ENCODE data around the gene SUSD3.
"Not testable (repeated sequence)": the region's sequence is repeated elsewhere in the genome, so short reads cannot be mapped to it uniquely, and the experiment has no call there.

The SUSD3 gene

GRCh38 chr9:93058355-93059010 is at the start of gene SUSD3:
Gene SUSD3, plus strand, starts transcription at chr9:93058701. Its CDS starts 42 bp downstream, at chr9:93058743.
- H3K27ac ChIP-seq: no peak within 1 kb of the TSS
- no peak for DNase-seq (ENCODE audit: low read depth, low spot score)

- DNase-seq (ENCODE audit: low read depth, low spot score): no peak
- no peak overlapping the region for H3K27ac ChIP-seq
Measured at GRCh38 chr9:93009337-93010015, 49.0 kb upstream of the SUSD3 start.

GRCh38 chr9:93010056-93010455 is 48.4 kb upstream of the SUSD3 start:
- no peak overlapping the region for H3K27ac ChIP-seq

GRCh38 chr9:93010704-93011103 is 47.8 kb upstream of the SUSD3 start:
- no peak for DNase-seq (ENCODE audit: low read depth, low spot score)
- no peak overlapping the region for H3K27ac ChIP-seq

More at GRCh38 chr9:93010056-93010455, 48.4 kb upstream of the SUSD3 start:
- no peak for DNase-seq (ENCODE audit: low read depth, low spot score)

GRCh38 chr9:93011114-93011513 is 47.4 kb upstream of the SUSD3 start:
- DNase-seq (ENCODE audit: low read depth, low spot score): no peak

DNA sequence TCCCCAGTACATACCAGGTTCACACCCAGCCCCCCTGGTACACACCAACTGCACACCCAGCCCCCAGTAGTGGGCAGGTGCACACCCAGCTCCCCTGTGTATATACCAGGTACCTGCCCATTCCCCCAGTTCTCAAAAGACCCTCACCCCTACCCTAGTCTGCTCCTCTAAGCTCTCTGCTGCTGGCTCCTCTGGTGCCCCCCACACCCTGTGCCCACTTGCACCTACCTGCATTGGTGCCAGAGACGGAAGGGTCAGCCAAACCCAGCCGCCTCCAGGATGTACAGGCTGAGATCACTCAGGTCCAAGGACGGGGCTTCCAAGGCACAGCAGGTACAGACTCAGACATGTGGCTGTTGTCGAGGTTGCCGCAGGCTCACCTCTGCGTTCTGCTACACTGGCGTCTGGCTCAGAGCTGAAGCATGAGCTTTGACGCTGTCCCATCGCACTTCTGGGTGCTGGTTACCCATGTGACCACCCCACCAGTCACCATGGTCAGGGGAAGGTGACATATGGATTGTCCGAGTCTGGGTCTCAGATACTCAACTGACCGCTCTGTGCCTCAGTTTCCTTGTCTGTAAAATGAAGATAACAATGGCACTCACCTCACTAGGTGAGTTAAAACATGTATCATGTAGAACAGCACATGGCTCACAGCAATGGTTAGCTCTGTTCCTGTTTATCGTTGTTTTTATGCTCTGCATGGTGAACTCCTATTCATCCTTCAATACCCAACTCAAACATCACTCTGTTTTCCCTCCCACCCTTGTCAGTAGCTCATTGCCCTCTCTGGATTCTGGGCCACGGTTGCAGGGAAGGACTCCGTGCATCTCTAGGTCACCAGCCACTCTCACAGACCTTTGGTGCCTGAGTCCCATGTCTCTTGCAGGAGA is 45.3 kb upstream of the SUSD3 start:
- no peak overlapping the region for H3K27ac ChIP-seq

More at GRCh38 chr9:93011114-93011513, 47.4 kb upstream of the SUSD3 start:
- no peak overlapping the region for H3K27ac ChIP-seq

DNA sequence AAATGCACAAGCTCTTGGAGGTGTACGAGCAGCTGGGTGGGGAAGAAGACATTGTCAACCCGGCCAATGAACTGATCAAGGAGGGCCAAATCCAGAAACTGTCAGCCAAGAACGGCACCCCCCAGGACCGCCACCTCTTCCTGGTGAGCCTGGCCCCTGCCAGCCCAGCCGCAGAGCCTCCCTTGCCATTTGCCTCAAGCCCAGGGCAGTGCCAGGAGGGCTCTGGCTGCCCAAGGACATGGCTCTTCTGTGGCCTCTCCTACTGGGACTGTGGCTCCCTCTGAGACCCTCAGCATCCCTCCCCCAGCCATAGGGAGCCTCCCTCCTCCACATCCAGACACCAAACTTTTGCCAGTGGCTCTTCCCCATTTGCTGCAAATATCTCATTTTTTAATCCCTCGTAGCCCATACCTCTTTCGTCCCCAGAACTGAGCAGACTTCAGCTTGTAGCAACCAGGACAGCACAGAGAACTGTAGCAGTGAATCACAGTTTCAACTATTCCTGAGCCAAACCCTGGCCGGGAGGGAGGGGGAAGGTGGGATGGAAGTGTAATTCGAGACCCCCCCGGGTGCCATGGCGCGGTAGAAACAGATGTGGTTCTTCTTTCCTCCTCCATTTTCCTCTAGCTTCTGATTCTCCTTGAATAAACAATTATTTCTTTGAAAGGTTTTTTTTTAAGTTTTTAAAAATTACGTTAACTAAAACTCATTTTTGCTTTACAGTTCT is 44.5 kb upstream of the SUSD3 start:
- no peak for DNase-seq (ENCODE audit: low read depth, low spot score)
- H3K27ac ChIP-seq: no peak overlapping the region

More for the DNA sequence above, 45.3 kb upstream of the SUSD3 start:
- DNase-seq (ENCODE audit: low read depth, low spot score): no peak

GRCh38 chr9:93015190-93015589 is 43.3 kb upstream of the SUSD3 start:
- not testable (repeated sequence) for DNase-seq (ENCODE audit: low read depth, low spot score); H3K27ac ChIP-seq

GRCh38 chr9:93017621-93018020 is 40.9 kb upstream of the SUSD3 start:
- no peak for DNase-seq (ENCODE audit: low read depth, low spot score)
- no peak overlapping the region for H3K27ac ChIP-seq

DNA sequence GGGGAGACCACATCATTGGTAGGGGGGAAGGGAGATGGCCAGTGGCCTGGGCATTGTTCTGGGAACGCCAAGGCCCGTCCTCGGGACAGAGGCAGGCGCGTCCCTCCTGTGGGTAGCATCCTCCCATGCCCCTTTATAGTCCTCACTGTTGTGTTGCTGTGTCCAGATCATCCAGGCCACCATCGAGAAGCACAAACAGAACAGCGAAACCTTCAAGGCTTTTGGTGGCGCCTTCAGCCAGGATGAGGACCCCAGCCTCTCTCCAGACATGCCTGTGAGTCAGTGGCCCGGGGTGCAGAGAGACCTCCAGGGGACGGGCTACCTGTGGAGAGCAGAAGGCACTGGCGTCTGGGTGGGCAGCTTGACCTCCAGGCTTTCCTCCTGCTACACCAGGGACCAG is 38.4 kb upstream of the SUSD3 start:
- no peak for DNase-seq (ENCODE audit: low read depth, low spot score)
- H3K27ac ChIP-seq: no peak overlapping the region

GRCh38 chr9:93020771-93021670 is 37.5 kb upstream of the SUSD3 start:
- no peak for DNase-seq (ENCODE audit: low read depth, low spot score)
- H3K27ac ChIP-seq: no peak overlapping the region

DNA sequence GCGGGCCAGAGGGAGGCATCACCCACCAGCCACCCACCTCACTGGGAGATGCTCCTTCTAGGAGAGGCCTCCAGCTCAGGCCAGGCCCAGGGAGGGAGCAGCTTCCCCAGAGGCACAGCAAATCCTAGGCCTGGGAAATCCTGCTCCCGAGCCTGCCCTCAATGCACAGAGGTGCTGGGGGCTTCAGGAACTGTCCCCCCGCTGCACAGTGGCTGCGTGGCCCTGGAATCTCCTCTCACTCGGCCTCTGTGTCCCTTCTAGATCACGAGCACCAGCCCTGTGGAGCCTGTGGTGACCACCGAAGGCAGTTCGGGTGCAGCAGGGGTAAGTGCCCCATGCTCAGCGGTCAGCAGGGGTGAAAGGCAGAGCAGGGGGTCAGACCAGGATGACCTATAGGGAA is 36.4 kb upstream of the SUSD3 start:
- H3K27ac ChIP-seq: no peak overlapping the region
- DNase-seq (ENCODE audit: low read depth, low spot score): no peak

DNA sequence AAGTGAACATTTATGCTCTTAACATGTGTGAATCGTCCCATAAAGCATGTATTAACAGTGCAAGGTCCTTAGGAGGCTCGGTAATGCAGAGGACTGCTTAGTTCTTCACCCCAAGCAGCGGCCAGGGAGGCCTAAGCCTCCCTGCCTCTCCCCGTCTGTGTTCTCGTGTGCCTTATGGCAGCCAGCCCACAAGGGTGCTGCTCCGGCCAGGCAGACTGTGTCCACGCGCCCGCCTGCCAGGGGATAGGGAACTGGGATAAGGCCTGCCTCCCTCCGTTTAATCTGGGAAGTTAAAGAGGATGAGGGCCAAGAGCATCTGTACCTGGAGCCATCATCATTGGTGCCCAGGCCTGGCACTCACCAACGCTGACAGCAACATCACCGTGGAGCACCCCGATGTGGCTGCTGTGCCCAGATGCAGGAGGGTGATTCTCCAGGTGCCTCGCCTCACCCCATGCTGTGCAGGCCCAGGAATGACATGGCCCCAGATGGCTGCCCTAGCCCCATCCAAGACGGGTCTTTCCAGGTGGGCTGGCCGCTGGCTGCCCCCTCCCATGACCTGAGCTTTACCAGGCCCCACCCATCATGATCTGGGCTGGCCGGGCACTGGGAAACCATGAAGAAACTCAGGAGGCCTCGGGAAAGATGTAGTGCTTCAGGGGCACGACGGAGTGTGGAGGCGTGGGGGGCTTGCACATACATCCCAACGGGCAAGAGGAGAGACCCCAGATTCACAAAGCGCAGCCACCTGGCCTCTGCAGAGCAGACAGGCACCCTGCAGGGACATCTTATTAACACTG is 35.6 kb upstream of the SUSD3 start:
- no peak overlapping the region for H3K27ac ChIP-seq
- DNase-seq (ENCODE audit: low read depth, low spot score): no peak

DNA sequence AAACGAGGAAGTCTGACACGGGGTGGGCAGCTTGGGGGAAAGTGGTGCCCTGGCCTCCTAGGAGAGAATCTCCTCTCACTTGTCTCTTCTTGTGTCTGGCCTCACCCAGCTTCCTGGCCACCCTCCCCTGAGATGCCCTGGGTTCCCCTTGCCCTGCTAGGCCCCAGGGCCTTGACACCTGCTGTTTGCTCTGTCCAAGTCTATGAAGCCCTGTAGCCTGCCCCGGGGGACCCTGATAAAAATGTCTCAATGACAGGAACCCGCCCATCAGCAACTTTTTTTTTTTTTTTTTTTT is 35.0 kb upstream of the SUSD3 start:
- no peak overlapping the region for H3K27ac ChIP-seq

GRCh38 chr9:93024646-93024910 is 33.9 kb upstream of the SUSD3 start:
- no peak overlapping the region for H3K27ac ChIP-seq
- DNase-seq (ENCODE audit: low read depth, low spot score): no peak

More for the DNA sequence above, 35.0 kb upstream of the SUSD3 start:
- no peak for DNase-seq (ENCODE audit: low read depth, low spot score)

DNA sequence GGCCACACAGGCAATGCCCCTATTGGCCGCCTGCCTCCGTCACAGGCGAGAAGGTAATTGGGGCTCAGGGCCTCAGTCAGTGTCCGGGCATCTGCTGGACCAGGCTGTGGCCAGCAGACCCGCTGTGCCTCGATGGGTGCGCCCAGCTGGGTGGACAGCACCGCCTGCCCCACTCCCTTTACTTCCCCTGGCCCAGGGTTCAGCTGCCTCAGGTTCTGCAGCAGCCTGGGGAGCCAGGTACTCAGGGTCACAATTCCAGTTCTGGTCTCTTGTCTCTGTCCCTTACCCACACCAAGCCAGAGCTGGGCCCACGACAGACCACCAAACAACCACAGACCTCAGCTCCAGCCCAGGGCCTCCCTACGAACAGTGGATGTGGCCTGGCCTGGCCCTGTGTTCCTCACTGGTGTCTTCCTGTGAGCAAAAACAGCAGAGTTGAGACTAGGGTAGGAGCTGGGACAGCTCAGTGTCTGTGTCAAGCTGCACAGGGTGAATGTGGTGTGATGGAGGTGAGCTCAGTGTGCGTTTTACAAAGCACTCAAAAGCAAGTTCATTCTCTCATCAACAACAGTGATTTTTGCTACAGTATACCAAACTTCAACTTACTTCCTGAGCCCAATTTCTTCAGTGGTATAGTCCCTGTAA is 33.4 kb upstream of the SUSD3 start:
- no peak overlapping the region for H3K27ac ChIP-seq

DNA sequence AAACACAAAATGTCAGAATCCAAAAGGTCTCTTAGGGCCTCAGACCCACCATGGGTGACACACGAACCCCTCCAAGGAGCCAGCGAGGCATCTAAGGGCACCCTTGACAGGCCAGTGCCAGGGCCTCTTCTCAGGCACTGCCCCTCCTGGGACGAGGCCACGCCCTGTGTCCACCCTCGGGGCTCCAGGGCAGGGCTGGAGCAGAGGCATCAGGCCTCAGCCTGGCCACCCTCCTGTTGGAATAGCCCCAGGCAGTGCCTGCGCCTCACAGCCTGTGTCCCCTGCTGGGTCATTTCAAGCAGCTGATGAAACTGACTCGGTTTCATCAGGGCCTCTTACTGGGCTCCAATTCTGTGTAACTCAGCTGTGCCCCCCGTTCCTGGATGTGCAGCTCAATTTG is 32.8 kb upstream of the SUSD3 start:
- no peak overlapping the region for H3K27ac ChIP-seq
- DNase-seq (ENCODE audit: low read depth, low spot score): no peak

More for the DNA sequence above, 33.4 kb upstream of the SUSD3 start:
- DNase-seq (ENCODE audit: low read depth, low spot score): no peak

DNA sequence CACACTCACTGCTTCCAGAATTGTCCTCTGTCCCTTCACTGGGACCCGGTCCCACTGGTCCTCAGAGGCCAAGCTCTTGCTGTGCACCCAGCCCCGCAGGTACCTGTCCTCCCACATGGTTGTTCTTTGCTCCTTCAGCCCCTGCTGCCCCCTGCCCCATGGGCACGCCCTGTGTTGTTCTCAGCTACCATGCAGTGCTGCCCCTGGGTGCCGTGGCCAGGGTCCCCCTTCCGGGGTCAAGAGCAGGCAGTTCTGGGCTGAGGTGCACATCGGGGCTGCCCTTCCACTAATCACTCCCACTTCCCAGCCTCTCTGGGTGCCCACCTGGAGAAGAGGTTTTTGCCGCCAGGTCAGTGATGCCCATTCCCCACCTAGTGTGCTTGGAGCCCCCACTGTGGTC is 31.9 kb upstream of the SUSD3 start:
- no peak overlapping the region for H3K27ac ChIP-seq
- DNase-seq (ENCODE audit: low read depth, low spot score): no peak
